OCI-LY1 (cell line): Measurements from ENCODE around the gene CELA3B.
"Not testable (repeated sequence)": the region's sequence is repeated elsewhere in the genome, so short reads cannot be mapped to it uniquely, and the experiment has no call there.

ENCODE experiments used
- EZH2 ChIP-seq: fragments of 200-600 bp; sonication (generic), shearing (Covaris generic); IDR thresholded peaks from 2 replicates; pipeline ENCODE4 v1.8.0; 2017; ENCODE audit warnings: borderline replicate concordance, mixed run types, mild to moderate bottlenecking, antibody characterized with exemption, low read length, moderate library complexity, mixed read lengths
- TF ChIP-seq, protein P1 (sequence below): fragments of 200-600 bp; sonication (generic), shearing (Covaris generic); IDR thresholded peaks from 2 replicates; pipeline ENCODE4 v1.5.1; 2017; ENCODE audit warnings: mild to moderate bottlenecking, antibody characterized with exemption, low read length, moderate library complexity, mixed read lengths

DNA sequence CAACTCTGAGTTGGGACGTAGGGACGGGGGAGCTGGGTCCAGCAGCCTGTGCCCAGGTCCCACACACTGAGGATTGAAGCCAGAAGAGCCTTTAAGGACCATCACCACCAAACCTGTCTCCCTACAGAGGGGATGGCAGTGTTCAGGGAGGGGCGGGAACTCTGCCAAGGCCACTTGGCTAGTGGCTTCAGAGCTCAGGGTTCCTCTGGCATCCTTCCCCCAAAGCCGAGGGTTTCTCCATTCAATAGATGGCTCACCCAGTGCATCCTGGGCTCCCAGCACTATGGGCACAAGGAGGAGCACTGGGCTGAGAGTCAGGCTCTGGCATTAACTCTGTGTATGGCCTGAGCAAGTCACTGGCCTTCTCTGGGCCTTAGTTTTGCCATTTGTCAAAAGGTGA is 4.4 kb downstream of the CELA3B start:
- TF ChIP-seq, protein P1, sequence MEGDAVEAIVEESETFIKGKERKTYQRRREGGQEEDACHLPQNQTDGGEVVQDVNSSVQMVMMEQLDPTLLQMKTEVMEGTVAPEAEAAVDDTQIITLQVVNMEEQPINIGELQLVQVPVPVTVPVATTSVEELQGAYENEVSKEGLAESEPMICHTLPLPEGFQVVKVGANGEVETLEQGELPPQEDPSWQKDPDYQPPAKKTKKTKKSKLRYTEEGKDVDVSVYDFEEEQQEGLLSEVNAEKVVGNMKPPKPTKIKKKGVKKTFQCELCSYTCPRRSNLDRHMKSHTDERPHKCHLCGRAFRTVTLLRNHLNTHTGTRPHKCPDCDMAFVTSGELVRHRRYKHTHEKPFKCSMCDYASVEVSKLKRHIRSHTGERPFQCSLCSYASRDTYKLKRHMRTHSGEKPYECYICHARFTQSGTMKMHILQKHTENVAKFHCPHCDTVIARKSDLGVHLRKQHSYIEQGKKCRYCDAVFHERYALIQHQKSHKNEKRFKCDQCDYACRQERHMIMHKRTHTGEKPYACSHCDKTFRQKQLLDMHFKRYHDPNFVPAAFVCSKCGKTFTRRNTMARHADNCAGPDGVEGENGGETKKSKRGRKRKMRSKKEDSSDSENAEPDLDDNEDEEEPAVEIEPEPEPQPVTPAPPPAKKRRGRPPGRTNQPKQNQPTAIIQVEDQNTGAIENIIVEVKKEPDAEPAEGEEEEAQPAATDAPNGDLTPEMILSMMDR = not testable (repeated sequence)
- TF ChIP-seq EZH2 = not testable (repeated sequence)
